GM18505 (cell line): ENCODE results near the gene CCDC184.
"Not testable (repeated sequence)": the region's sequence is repeated elsewhere in the genome, so short reads cannot be mapped to it uniquely, and the experiment has no call there.

ENCODE experiments used
- ATAC-seq: cut with Tn5 transposase; IDR thresholded peaks from one replicate; pipeline ENCODE4 v1.9.1; 2021; ENCODE audit not compliant: unreplicated experiment
- POLR2A ChIP-seq: IDR thresholded peaks from 4 replicates; pipeline ENCODE4 v1.6.1; 2011; ENCODE audit warnings: borderline replicate concordance; ENCODE audit not compliant: insufficient read depth, insufficient read length; ENCODE audit errors: extremely low read depth

The CCDC184 gene

DNA sequence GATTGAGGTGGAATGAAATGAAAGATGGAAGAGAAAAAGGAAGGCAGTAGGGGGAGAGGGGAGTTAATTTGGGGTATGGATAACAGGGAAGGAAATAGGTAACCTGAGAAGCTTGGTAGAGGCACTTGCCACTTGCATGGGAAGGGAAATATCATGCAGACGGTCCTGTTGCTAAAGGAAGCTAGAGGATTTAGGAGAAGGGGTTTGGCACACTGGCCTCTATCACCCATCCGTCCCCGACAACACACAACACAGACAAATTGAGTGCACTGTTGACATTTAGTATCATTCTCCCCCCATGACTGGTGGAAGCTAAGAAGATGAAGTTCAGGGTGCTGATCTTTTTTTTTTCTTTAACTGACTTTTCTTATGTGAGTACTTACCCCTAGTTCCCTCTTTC lies 17.6 kb downstream of the CCDC184 start:
- TF ChIP-seq POLR2A = no peak
- ATAC-seq = no peak

DNA sequence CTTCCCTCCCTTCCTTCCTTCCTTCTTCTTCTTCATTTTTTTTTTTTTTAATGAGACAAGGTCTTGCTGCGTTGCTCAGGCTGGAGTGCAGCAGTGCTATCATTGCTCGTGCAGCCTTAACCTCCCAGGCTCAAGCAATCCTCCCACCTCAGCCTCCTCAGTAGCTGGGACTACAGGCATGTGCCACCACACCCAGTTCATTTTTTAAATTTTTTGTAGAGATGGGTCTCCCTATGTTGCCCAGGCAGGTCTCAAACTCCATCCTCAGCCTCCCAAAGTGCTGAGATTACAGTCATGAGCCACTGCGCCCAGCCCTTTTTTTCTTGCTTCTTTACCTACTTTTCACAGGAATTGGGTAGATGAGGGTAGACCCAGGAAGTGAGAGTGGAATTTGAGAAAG lies 18.1 kb downstream of the CCDC184 start:
- no peak for TF ChIP-seq POLR2A
- no peak for ATAC-seq

DNA sequence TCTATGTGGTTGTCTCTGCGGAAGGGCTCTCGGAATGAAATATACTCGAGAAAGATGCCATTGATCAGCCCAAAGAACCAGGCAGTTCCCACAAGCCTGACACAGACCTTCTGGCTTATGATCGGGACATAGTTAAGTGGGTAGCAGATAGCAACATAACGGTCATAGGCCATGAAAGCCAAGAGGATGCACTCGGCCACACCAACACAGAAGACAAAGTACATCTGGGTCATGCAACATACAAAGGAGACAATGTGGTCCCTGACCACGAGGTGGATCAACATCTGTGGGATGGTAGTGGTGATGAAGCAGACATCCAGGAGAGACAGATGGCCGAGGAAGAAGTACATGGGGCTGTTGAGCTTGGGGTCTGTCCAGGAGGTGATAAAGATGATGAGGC lies 19.3 kb downstream of the CCDC184 start:
- no peak for TF ChIP-seq POLR2A
- no peak for ATAC-seq

DNA sequence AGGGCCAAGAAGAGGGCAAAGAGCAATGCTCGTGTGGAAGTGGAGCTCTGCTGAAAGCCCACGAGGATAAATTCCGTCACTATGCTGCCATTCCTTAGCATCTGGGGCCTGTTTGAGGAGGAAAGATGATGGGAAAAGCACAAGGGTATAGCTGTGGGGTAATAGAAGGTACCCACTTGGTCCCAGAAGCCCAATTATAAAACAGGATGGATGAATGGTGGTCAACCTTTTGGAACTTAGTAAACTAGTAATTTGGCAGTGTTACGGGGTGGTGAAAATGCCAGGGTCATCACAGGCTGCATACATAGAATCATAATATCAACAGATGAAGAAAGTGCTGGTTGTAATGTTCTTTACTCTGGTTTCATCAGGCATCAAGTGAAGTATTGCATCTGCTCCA lies 19.7 kb downstream of the CCDC184 start, which contains the start of gene OR10AD1:
TSS of gene OR10AD1 (minus strand) at position 101 of the 400 bp plus-strand sequence. CDS start at position 101, 0 bp downstream.
- no peak for TF ChIP-seq POLR2A
- no peak for ATAC-seq

DNA sequence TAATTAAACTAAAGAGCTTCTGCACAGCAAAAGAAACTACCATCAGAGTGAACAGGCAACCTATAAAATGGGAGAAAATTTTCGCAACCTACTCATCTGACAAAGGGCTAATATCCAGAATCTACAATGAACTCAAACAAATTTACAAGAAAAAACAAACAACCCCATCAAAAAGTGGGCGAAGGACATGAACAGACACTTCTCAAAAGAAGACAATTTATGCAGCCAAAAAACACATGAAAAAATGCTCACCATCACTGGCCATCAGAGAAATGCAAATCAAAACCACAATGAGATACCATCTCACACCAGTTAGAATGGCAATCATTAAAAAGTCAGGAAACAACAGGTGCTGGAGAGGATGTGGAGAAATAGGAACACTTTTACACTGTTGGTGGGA lies 26.1 kb downstream of the CCDC184 start:
- ATAC-seq = not testable (repeated sequence)

DNA sequence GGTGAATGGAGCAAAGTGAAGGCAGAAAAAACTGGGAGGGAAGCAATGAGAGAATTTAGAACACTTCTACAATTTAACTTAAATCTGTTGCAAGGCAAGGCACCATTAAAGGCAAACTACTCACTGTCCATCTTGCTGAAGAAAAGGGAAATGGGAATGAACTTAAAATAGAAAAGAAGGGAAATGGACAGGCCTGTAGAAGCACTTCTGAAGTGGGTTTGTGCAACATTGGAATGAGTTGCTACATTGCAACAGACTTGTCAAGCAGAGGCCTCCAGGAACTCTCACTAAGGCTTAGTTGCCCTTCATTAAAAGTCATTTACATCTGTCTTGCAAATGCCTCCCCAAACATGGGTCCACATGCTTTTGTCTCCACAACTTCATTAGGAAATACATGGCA lies 33.3 kb downstream of the CCDC184 start:
- no peak for ATAC-seq
- no peak for TF ChIP-seq POLR2A

DNA sequence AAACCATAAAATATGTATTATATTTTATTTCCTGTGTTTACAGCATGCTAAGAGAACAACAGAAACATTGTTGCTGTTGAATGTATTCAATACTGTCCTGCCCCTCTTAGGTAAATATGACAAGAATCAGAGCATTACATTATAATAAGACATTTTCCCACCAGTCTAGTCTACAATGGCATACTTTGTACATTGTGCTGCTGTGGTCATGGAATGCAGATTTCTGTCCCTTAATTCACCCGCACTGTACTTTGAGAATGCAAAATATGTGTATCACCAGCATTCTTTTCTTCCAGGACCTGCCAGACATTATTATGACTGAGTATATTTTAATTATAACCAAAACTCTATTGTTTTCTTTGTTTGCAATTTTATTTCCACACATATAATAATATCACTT lies 36.2 kb downstream of the CCDC184 start:
- no peak for TF ChIP-seq POLR2A
- no peak for ATAC-seq

DNA sequence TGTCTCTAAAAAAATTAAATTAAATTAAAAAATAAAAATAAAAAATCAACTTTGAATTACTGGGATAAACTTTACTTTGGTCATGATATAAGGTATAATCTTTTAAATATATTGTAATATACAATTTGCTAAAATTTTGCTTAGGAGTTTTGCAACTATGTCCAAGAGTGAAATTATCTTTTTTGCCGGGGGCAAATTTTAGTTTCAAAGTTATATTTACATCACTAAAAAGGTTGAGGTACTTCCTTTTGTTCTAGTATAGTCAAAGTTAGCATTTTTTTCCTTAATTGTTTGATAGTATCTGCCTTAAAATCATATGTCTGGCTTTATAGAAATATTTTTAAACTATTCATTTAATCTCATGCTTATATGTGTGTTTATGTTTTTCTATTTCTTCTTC lies 37.3 kb downstream of the CCDC184 start:
- ATAC-seq = no peak
- no peak for TF ChIP-seq POLR2A

DNA sequence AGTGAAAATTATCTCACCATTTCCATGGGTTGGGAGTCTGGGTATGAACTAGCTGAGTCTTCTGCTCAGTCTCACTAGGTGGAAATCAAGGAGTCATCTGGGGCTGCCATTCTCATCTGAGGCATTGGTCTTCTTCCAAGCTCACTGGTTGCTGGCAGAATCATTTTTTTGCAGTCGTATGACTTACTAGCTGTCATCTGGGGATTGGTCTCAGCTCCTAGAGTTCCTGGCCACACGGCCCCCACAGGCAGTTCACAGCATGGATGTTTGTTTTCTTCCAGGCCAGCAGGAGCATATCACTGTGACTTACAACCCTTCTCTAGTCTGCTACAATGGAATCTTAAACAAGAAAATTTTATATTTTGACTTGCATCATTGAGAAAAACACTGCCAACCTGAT lies 38.2 kb downstream of the CCDC184 start:
- TF ChIP-seq POLR2A = no peak

DNA sequence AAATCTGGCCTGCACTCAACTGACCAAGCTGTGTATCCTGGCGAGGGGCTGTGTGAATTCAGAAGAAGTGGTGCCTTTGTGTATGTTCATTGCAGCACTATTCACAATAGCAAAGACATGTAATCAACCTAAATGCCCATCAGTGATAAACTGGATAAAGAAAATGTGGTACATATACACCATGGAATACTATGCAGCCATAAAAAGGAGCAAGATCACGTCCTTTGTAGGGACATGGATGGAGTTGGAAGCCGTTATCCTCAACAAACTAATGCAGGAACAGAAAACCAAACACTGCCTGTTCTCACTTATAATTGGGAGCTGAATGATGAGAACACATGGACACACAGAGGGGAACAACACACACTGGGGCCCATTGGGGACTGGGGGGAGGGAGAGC lies 41.1 kb downstream of the CCDC184 start:
- not testable (repeated sequence) for ATAC-seq

More for the DNA sequence above, 38.2 kb downstream of the CCDC184 start:
- ATAC-seq = no peak

DNA sequence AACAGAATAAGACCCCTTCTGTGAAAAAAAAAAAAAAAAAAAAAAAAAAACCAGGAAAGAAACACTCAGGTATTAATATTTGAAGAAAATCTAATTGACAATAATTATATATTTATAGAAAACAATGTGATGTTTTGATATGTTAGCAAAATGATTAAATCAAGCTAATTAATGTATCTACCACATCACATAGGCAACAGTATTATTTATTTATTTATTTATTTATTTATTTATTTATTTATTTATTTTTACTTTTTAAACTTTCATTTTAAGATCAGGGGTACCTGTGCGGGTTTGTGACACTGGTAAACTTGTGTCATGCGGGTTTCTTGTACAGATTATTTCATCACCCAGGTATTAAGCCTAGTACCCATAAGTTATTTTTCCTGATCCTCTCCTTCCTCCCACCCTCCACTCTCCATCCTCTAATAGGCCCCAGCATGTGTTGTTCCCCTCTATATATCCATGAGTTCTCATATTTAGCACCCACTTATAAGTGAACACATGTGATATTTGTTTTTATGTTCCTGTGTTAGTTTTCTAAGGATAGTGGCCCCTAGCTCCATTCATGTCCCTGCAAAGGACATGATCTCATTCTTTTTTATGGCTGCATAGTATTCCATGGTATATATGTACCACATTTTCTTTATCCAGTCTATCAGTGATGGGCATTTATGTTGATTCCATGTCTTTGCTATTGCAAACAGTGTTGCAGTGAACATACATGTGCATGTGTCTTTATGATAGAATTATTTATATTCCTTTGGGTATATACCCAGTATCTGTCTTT lies 47.9 kb downstream of the CCDC184 start:
- ATAC-seq = not testable (repeated sequence)
